Activated T-helper 1 cell treated with anti-CD3 and anti-CD28 coated beads, Interleukin-12 subunit alpha, Interleukin-12 subunit beta, Interleukin-2, Interleukin-4 antibody, amounts not matched to agents 30 ng/mL and 10 ng/mL and 1 ng/mL, durations not matched to agents 14 hours and 24 hours and 36 hours (primary cell): Measurements from ENCODE around the gene TLE3. TPM values are rescaled to one million over a fixed set of nuclear protein-coding genes. Genes with fewer than 3 reads are reported as not detected.
"Not testable (repeated sequence)": the region's sequence is repeated elsewhere in the genome, so short reads cannot be mapped to it uniquely, and the experiment has no call there.

Experiments
- DNase-seq: peaks from one replicate; pipeline ENCODE4 v3.0.0; 2021; ENCODE audit warnings: low spot score
- H3K27ac Mint-ChIP-seq: one replicate; pipeline ENCODE4 v1.8.0; 2021; ENCODE audit warnings: mild to moderate bottlenecking, mixed read lengths
- H3K27me3 Mint-ChIP-seq: one replicate; pipeline ENCODE4 v1.8.0; 2022; ENCODE audit warnings: mild to moderate bottlenecking, moderate library complexity, mixed read lengths; ENCODE audit not compliant: insufficient read depth
- H3K36me3 Mint-ChIP-seq: one replicate; pipeline ENCODE4 v1.8.0; 2021; ENCODE audit warnings: low read depth, mixed read lengths
- H3K4me1 Mint-ChIP-seq: one replicate; pipeline ENCODE4 v1.8.0; 2021; ENCODE audit warnings: low read depth, mixed read lengths
- H3K4me3 Mint-ChIP-seq: one replicate; pipeline ENCODE4 v1.8.0; 2021; ENCODE audit warnings: mild to moderate bottlenecking, moderate library complexity, mixed read lengths
- H3K9me3 Mint-ChIP-seq: one replicate; pipeline ENCODE4 v1.8.0; 2021; ENCODE audit warnings: mixed read lengths
- intact Hi-C: fragments of 100-400 bp; cut with micrococcal nuclease; formaldehyde crosslinking; loops from one replicate; pipeline ENCODE4 v1.15.1; 2024
- total RNA-seq: library from RNA; stranded (reverse); gene quantifications from 2 replicates; pipeline ENCODE4 v1.2.3, GENCODE V29; 2022

Gene TLE3
- total RNA-seq, 1 donor from 2014 or later, result 126 TPM

DNA sequence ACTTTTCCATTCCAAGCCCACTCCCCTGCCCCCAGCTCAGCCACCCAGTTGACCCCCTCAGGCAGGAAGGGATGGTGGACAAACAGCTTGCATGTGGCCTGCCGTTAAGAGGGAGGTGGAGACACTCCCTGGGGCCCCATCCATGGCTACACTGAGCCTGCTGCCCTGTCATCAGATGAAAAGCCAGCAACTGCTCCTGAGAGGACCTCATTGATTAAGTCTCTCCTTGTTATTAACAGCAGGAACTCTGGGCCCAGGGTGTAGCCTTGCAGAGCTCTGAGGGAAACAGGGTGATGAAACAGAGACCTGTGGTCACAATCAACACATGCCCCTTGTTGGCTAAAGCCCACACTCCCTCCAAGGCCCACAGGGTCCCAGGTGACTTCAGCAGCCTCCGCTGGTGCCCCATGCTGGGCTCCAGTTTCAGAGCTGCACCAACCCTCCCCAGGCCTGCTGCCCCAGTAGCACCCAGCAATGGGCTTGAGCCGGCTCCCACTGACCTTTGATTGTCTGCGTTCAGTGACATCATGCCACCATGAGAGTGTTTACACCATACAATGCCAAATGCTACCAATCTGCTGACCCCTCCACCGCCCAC is 22.3 kb upstream of the TLE3 start:
- H3K36me3 Mint-ChIP-seq, result no peaks in the 10 kb centered on the region
- no peaks in the 10 kb centered on the region for H3K9me3 Mint-ChIP-seq
- peaks cover 50% of the 10 kb centered on the region for H3K27me3 Mint-ChIP-seq
- no peak for DNase-seq
- no peaks in the 10 kb centered on the region for H3K4me1 Mint-ChIP-seq
- no peak overlapping the region for H3K4me3 Mint-ChIP-seq
- H3K27ac Mint-ChIP-seq, result no peak overlapping the region
- intact Hi-C loops, result no loop called here

DNA sequence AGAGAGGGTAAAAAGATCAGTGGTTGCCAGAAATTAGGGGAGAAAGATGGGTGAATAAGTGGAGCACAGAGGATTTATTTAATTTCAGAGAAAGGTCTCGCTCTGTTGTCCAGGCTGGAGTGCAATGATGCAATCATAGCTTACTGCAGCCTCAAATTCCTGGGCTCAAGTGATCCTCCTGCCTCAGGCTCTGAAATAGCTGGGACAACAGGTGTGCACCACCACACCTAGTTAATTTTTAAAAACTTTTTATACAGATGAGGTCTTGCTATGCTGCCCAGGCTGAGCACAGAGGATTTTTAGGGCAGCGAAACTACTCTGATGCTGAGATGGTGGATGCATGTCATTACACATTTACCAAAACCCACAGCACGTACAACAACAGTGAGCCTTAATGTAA is 20.9 kb upstream of the TLE3 start:
- peaks cover 45% of the 10 kb centered on the region for H3K27me3 Mint-ChIP-seq
- H3K9me3 Mint-ChIP-seq, result no peaks in the 10 kb centered on the region
- H3K4me3 Mint-ChIP-seq, result no peak overlapping the region
- no peak overlapping the region for H3K27ac Mint-ChIP-seq
- intact Hi-C loops, result no loop called here
- no peak for DNase-seq
- no peaks in the 10 kb centered on the region for H3K4me1 Mint-ChIP-seq
- H3K36me3 Mint-ChIP-seq, result no peaks in the 10 kb centered on the region

DNA sequence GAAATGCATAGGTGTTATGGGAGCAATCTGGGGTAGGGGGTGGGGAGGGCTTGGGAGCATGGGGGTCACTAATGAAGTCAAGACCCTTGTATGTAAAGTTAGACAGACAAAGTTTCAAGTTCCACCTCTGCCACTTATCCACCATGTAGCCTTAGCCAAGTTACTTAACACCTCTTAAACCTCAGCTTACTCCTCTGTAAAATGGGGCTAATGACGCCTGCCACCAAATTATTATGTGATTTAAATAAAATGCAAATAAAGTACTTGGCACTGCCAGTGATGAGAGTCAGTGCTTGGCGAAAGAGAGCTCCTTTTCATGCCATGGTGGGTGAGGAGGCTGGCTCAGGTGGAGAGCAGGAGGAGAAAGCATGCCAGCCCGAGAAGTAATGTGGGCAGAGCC is 18.6 kb upstream of the TLE3 start:
- Mint-ChIP-seq H3K36me3 (no peaks in the 10 kb centered on the region), H3K9me3 (no peaks in the 10 kb centered on the region), H3K4me3 (no peak overlapping the region), H3K27ac (no peak overlapping the region), H3K27me3 (peaks cover 35% of the 10 kb centered on the region), H3K4me1 (no peaks in the 10 kb centered on the region)
- intact Hi-C loops, result no loop called here
- no peak for DNase-seq

DNA sequence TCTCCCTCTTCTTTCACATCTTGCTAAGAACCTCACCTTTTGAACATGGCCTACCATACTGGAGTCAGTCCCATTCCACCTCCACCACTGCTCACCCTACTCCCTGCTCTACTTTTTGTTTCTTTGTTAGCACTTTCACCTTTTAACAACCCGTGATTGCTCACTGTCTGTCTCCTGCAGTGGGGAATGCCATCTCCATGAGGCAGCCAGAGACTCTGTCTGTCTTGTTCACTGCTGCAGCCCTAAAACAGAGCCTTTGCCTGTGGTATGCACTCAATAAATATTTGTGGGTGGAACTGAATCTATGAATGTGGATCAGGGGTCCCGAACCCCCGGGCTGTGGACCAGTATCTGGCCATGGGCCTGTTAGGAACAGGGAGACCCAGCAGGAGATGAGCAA is 16.5 kb upstream of the TLE3 start:
- H3K36me3 Mint-ChIP-seq, result no peaks in the 10 kb centered on the region
- no peak for DNase-seq
- no peaks in the 10 kb centered on the region for H3K4me1 Mint-ChIP-seq
- no peaks in the 10 kb centered on the region for H3K9me3 Mint-ChIP-seq
- H3K27ac Mint-ChIP-seq, result no peak overlapping the region
- peaks cover 39% of the 10 kb centered on the region for H3K27me3 Mint-ChIP-seq
- H3K4me3 Mint-ChIP-seq, result no peak overlapping the region
- intact Hi-C loops, result no loop called here

GRCh38 chr15:70113304-70113700 is 15.6 kb upstream of the TLE3 start:
- H3K27me3 Mint-ChIP-seq, result peaks cover 44% of the 10 kb centered on the region
- no peaks in the 10 kb centered on the region for H3K4me1 Mint-ChIP-seq
- no peak for DNase-seq
- intact Hi-C loops, result no loop called here
- no peaks in the 10 kb centered on the region for H3K9me3 Mint-ChIP-seq
- H3K27ac Mint-ChIP-seq, result no peak overlapping the region
- H3K4me3 Mint-ChIP-seq, result no peak overlapping the region
- H3K36me3 Mint-ChIP-seq, result no peaks in the 10 kb centered on the region

GRCh38 chr15:70112572-70113303 is 15.0 kb upstream of the TLE3 start:
- H3K4me3 Mint-ChIP-seq, DNase-seq, H3K36me3 Mint-ChIP-seq, H3K4me1 Mint-ChIP-seq, H3K27ac Mint-ChIP-seq, intact Hi-C loops, H3K9me3 Mint-ChIP-seq: not testable (repeated sequence)
- peaks cover 43% of the 10 kb centered on the region for H3K27me3 Mint-ChIP-seq

- H3K27me3 Mint-ChIP-seq, result peaks cover 42% of the 10 kb centered on the region
- H3K9me3 Mint-ChIP-seq, result no peaks in the 10 kb centered on the region
- intact Hi-C loops, result no loop called here
- H3K36me3 Mint-ChIP-seq, result no peaks in the 10 kb centered on the region
- H3K27ac Mint-ChIP-seq, result no peak overlapping the region
- no peaks in the 10 kb centered on the region for H3K4me1 Mint-ChIP-seq
- H3K4me3 Mint-ChIP-seq, result no peak overlapping the region
- no peak for DNase-seq
These were observed 14.3 kb upstream of the TLE3 start for GRCh38 chr15:70112074-70112395.

- Mint-ChIP-seq H3K4me3 (no peak overlapping the region), H3K36me3 (no peaks in the 10 kb centered on the region), H3K9me3 (no peaks in the 10 kb centered on the region), H3K27ac (no peak overlapping the region), H3K27me3 (peaks cover 42% of the 10 kb centered on the region), H3K4me1 (no peaks in the 10 kb centered on the region)
- no peak for DNase-seq
- intact Hi-C loops, result no loop called here
These were observed 13.7 kb upstream of the TLE3 start for GRCh38 chr15:70111203-70112073.

GRCh38 chr15:70109978-70110377 is 12.3 kb upstream of the TLE3 start:
- Mint-ChIP-seq H3K9me3 (no peaks in the 10 kb centered on the region), H3K4me1 (no peaks in the 10 kb centered on the region), H3K27me3 (peaks cover 42% of the 10 kb centered on the region), H3K4me3 (no peak overlapping the region), H3K36me3 (no peaks in the 10 kb centered on the region), H3K27ac (no peak overlapping the region)
- DNase-seq, result no peak
- intact Hi-C loops, result no loop called here

DNA sequence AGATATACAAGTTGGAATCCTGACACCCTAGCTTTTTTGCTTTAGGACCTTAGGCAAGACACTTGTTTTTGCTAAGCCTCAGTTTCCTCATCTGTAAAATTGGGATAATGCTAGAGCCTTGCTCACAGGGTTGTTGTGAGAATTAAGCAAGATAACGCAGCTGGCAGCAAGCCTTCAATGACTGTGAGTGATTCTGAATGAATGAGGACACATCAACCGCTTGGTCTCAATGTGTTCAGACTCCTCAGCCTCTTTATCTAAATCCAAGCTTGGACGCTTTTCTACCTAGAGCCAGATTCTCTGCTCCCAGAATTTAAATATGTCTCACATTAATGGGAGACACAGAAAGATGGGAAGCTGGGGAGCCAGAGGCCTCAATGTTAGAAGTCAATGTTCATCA is 11.8 kb upstream of the TLE3 start:
- Mint-ChIP-seq H3K9me3 (no peaks in the 10 kb centered on the region), H3K36me3 (no peaks in the 10 kb centered on the region), H3K27ac (no peak overlapping the region), H3K4me1 (no peaks in the 10 kb centered on the region), H3K27me3 (peaks cover 43% of the 10 kb centered on the region), H3K4me3 (no peak overlapping the region)
- no peak for DNase-seq
- intact Hi-C loops, result no loop called here

GRCh38 chr15:70103880-70104626 is 6.3 kb upstream of the TLE3 start:
- H3K4me1 Mint-ChIP-seq, result peaks cover 35% of the 10 kb centered on the region
- H3K27ac Mint-ChIP-seq, result no peak overlapping the region
- no peaks in the 10 kb centered on the region for H3K36me3 Mint-ChIP-seq
- intact Hi-C loops, result no loop called here
- DNase-seq, result no peak
- no peaks in the 10 kb centered on the region for H3K9me3 Mint-ChIP-seq
- H3K27me3 Mint-ChIP-seq, result peaks cover 63% of the 10 kb centered on the region
- H3K4me3 Mint-ChIP-seq, result no peak overlapping the region

DNA sequence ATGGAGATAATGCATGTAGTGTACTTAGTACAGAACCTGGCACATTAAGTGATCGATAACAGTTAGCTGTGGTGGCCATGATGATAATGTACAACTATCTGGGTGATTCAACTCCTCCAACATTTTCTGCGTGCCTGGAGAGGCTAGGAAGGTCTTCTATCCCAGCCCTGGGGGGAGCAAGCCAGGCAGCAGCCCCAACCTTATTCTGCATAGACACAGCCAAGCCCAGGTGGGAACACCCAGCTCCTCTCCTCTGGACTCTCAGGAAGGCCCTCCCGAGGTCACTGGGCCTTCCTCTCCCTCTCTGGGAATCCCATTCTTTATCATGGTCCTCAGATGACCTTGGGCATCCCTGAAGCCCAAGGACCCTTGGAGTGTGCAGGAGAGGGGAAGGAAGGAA is 5.1 kb upstream of the TLE3 start:
- DNase-seq, result no peak
- H3K9me3 Mint-ChIP-seq, result no peaks in the 10 kb centered on the region
- H3K27me3 Mint-ChIP-seq, result peaks cover 54% of the 10 kb centered on the region
- H3K27ac Mint-ChIP-seq, result no peak overlapping the region
- intact Hi-C loops, result no loop called here
- H3K4me1 Mint-ChIP-seq, result peaks cover 40% of the 10 kb centered on the region
- H3K4me3 Mint-ChIP-seq, result no peak overlapping the region
- no peaks in the 10 kb centered on the region for H3K36me3 Mint-ChIP-seq
